ENCODE measurements around the gene STK11. TPM values are rescaled to one million over a fixed set of nuclear protein-coding genes. Genes with fewer than 3 reads are reported as not detected.

STK11 gene
- total and polyA plus RNA-seq, 2 experiments from 2014 or later: 19.4 to 96.5 TPM

- no peaks in the 10 kb centered on the region for H3K36me3 ChIP-seq (ENCODE audit: insufficient read depth)
- ATAC-seq (no peak), DNase-seq (ENCODE audit: low spot score) (no peak)
- no peak for TF ChIP-seq JUNB (IDR thresholded peaks at IDR 0.05; ENCODE audit: unreplicated experiment)
- no peak for TF ChIP-seq STAT1 (IDR thresholded peaks at IDR 0.05; ENCODE audit: unreplicated experiment)
- TF ChIP-seq ZNF462 (CRISPR knock-in tag; IDR thresholded peaks at IDR 0.05): no peak
- TF ChIP-seq EZH2 (IDR thresholded peaks at IDR 0.05; ENCODE audit: low read depth, unreplicated experiment): no peak
- no peak for TF ChIP-seq EZH2phosphoT487 (IDR thresholded peaks at IDR 0.05; ENCODE audit: unreplicated experiment)
- no peak for TF ChIP-seq CTCF (conservative IDR thresholded peaks at IDR 0.05; ENCODE audit: low read depth in 2 of 2)
- TF ChIP-seq CREB1 (CRISPR knock-in tag; IDR thresholded peaks at IDR 0.05; ENCODE audit: low read depth): no peak
- no peak for TF ChIP-seq ETS1 (IDR thresholded peaks at IDR 0.05)
- no peak for TF ChIP-seq NANOG (IDR thresholded peaks at IDR 0.05; ENCODE audit: borderline replicate concordance)
- TF ChIP-seq REST (IDR thresholded peaks at IDR 0.05; ENCODE audit: unreplicated experiment): no peak
- no peak for TF ChIP-seq POLR2AphosphoS5 (IDR thresholded peaks at IDR 0.05; ENCODE audit: low read depth)
- TF ChIP-seq ZNF114 (CRISPR knock-in tag; IDR thresholded peaks at IDR 0.05): no peak
- TF ChIP-seq ZNF331 (CRISPR knock-in tag; IDR thresholded peaks at IDR 0.05; ENCODE audit: low read depth): no peak
- Mint-ChIP-seq H3K4me3 (no peak overlapping the region), H3K27me3 (ENCODE audit: insufficient read depth, low read depth, poor library complexity) (peaks cover 8% of the 10 kb centered on the region), H3K36me3 (ENCODE audit: low read depth) (peaks cover 3% of the 10 kb centered on the region; the same call in 1 of the 3 replicates), H3K4me1 (peaks cover 11% of the 10 kb centered on the region), H3K9me3 (no peaks in the 10 kb centered on the region; the same call in 2 of the 3 replicates), H3K27ac (no peak overlapping the region)
- peaks cover 15% of the 10 kb centered on the region; the same call in 1 of the 2 replicates for H3K79me2 ChIP-seq (replicated peaks; ENCODE audit: insufficient read depth)
- no peaks in the 10 kb centered on the region for H3K4me1 ChIP-seq (ENCODE audit: insufficient read depth)
- 0 out of 2 replicates have a peak, but pooled peaks cover 3% of the 10 kb centered on the region for H3F3A ChIP-seq (replicated peaks; ENCODE audit: low read depth)
- no peak overlapping the region for H3K4me3 ChIP-seq
- no peak overlapping the region for H2AFZ ChIP-seq
- no peaks in the 10 kb centered on the region for H3K27me3 ChIP-seq (ENCODE audit: insufficient read depth)
- no peak overlapping the region for H3K27ac ChIP-seq (ENCODE audit: low read depth)
- H4K20me1 ChIP-seq (replicated peaks; ENCODE audit: insufficient read depth): peaks cover 5% of the 10 kb centered on the region; the same call in 1 of the 2 replicates
- no peak overlapping the region for H3K4me2 ChIP-seq
- H3K9me2 ChIP-seq (ENCODE audit: insufficient read depth): no peaks in the 10 kb centered on the region
Measured at GRCh38 chr19:1157931-1158884, 47.4 kb upstream of the STK11 start.

Data from GM23338 (cell line).